Motor neuron (in vitro differentiated cells): ENCODE results near the gene CA10. TPM values are rescaled to one million over a fixed set of nuclear protein-coding genes. Genes with fewer than 3 reads are reported as not detected.
A peak's percentile ranks its signal among the peaks of the same experiment; 100 is the strongest.

ENCODE experiments used
- ATAC-seq, 8 experiments: fragments of 200-7000 bp; cut with Tn5 transposase; replicated peaks in 6 of 8; 2 replicates each; pipeline ENCODE4 v1.8.0; 2021; ENCODE audit warnings: mild to moderate bottlenecking in 8 of 8, moderate library complexity in 8 of 8
- H3K27ac ChIP-seq, 2 donors: fragments of 250-450 bp; sonication (Bioruptor Pico); 2 replicates each; pipeline ENCODE4 v1.9.0; 2021; ENCODE audit warnings: antibody characterized with exemption in 2 of 2, mild to moderate bottlenecking in 2 of 2, moderate library complexity in 1 of 2
- H3K4me1 ChIP-seq, 2 donors: fragments of 250-450 bp; sonication (Bioruptor Pico); replicated peaks in 1 of 2; 2 replicates each; pipeline ENCODE4 v1.6.1; 2021; ENCODE audit warnings: antibody characterized with exemption in 2 of 2, mild to moderate bottlenecking in 2 of 2, moderate library complexity in 1 of 2
- H3K4me3 ChIP-seq, 5 donors: fragments of 250-450 bp; sonication (Bioruptor Pico); 2 replicates each; pipeline ENCODE4 v1.9.0; 2021; ENCODE audit warnings: antibody characterized with exemption in 5 of 5, mild to moderate bottlenecking in 5 of 5, moderate library complexity in 4 of 5
- WGBS, 10 experiments: fragments of 450-650 bp; shearing (Covaris generic); methylation state at CpG; one replicate each; pipeline ENCODE4 v1.0.0; 2022; 5-methylcytosine and 5-hydroxymethylcytosine counted together
- in situ Hi-C, 9 experiments: fragments of 400-800 bp; cut with MboI; loops; one replicate each; pipeline ENCODE4 v1.15.0; 2021; ENCODE audit warnings: low sequenced_read_pairs in 9 of 9, low pct_unique_long_range_greater_than_20kb in 2 of 9; ENCODE audit not compliant: unreplicated experiment in 9 of 9
- total RNA-seq, 8 experiments: library from RNA; unstranded; fragments of 300-600 nt; gene quantifications; 2 replicates each; pipeline versions ENCODE4 v1.2.3 to v1.2.4, GENCODE V29; 2022

CA10 gene
- total RNA-seq, 8 experiments from 2014 or later: 0.21 to 14.4 (median 1.8) TPM

DNA sequence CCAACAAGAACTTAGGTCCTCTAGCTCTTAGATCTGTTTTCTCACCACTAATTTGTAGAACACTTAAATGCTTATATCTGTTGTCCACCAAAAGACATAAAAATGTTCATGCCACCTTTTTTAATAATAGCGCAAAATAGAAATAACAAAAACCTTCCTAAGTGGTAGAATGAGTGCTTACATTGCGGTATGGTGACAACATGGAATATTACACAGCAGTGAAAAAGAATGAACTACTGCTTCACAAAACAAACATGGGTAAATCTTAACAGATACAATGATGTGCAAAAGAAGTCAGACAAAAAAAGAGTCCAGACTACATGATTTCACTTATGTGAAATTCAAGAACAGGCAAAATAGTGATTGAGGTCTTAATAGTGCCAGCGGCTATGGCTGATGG is 351.1 kb downstream of the CA10 start:
- WGBS, 10 experiments: 0 to 98% (median 92%) methylated on average over 1 to 3 of the region's 3 CpGs; no CpG with 5 or more reads in 2 of the 10 experiments
- Histone ChIP-seq H3K4me3 (no peak overlapping the region), H3K27ac (no peak overlapping the region), H3K4me1 (no peaks in the 10 kb centered on the region)
- ATAC-seq: no peak
- in situ Hi-C loops: no loop called here

DNA sequence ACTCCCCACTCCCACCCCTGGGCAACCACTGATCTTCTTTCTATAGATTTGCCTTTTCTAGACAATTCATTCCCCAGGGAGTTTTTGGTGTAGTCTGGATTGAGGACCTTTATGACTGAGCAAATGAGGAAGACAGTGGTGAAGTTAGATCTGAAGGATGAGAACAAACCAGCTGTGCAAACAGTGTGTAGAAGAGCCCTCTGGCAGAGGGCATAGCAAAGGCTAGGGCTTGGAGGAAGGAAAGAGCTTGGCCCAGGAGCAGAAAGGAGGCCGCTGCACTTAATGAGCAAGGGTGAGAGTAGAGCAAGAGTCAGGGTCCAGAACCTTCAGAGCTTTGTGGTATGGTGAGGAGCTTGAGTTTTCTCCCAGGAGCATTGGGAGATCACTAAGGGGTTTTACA is 352.7 kb downstream of the CA10 start:
- Histone ChIP-seq H3K27ac (no peak overlapping the region), H3K4me1 (no peaks in the 10 kb centered on the region), H3K4me3 (no peak overlapping the region)
- 13 to 100% (median 83%) methylated on average over 1 of the region's 1 CpG; no CpG with 5 or more reads in 3 of the 10 experiments for WGBS, 10 experiments
- in situ Hi-C loops: no loop called here
- peak in 1 of 8 experiments; percentile 85 for ATAC-seq

DNA sequence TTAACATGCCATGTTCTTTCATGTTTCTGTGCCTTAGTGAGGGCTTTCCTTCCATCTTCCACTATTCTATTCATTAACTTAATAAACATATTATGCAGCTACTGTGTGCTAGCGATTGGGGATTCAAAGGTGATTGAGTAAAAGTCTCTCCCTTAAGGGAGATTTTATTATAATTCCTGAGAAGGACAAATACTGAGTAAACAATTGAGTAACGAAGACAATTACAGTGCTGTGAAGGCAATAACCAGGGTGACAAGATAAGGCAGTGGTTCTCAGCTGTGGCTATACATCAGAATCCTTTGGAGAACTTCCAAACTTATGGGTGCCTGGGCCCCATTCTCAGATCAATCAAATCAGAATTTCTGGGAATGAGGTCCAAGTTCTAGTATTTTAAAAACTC is 353.3 kb downstream of the CA10 start:
- Histone ChIP-seq H3K4me3 (no peak overlapping the region), H3K27ac (no peak overlapping the region), H3K4me1 (no peaks in the 10 kb centered on the region)
- WGBS, 10 experiments: 4 to 100% (median 63%) methylated on average over 1 to 2 of the region's 2 CpGs; no CpG with 5 or more reads in 1 of the 10 experiments
- in situ Hi-C loops: no loop called here
- ATAC-seq: no peak

DNA sequence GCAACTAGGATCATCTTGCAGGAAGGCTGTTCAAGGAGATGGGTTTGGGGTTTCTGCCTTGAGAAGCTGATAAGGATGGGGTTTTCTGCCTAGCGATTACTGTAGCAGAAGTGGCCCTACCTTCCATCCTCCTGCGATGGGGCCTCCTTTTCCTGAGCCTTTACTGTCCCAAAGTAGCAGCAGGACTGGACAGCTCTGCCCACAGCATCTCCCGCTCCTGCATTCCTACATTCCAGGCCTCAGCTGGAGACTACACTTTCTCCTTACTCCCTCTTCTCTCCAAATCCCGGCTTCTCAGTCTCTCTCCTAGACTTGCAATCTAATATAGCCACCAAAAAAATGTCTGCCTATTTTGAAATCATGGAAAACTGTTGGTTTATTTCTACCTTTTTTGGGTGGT is 355.4 kb downstream of the CA10 start:
- Histone ChIP-seq H3K4me3 (no peak overlapping the region), H3K4me1 (no peaks in the 10 kb centered on the region), H3K27ac (no peak overlapping the region)
- ATAC-seq: no peak
- WGBS, 10 experiments: 0 to 94% (median 50%) methylated on average over 1 to 3 of the region's 4 CpGs; no CpG with 5 or more reads in 1 of the 10 experiments
- in situ Hi-C loops: no loop called here

DNA sequence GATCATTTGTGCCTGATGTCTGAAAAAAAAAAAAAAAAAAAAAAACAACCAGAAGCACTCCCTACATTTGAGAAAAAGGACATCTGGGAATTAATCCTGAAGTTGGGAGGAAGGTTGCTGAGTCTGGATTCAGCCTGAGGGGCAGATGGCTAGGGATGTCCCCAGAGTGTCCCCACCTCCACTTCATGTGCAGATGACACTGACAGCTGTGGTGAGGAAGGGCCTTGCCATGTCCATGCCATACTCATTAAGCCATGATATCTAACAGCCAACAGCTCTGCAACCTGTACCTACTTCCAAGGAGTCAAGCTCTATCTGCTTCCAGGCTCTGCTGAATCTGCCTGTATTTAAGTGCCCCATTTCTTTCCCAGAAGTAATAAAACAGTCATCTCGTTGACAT is 356.0 kb downstream of the CA10 start:
- in situ Hi-C loops: no loop called here

DNA sequence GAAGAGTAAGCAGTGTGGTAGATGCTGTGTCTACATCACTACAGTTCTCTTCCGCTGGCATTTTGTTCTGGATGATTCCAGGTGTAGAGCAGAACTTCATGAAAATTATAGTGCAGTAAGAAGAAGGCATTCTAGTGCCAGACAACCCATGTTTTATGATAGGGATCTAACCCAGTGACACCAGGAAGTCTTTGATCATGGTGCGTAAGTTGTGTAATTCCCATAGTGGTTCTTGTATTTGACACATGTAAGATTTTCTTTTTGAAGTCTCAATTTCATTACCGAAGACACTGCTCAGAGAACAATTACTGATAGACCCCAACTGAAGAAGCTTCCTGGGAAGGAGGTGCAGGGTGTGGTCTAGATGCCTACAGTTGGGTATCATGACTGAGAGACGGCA is 356.9 kb downstream of the CA10 start:
- no peak for ATAC-seq
- H3K4me1 ChIP-seq: no peaks in the 10 kb centered on the region
- no peak overlapping the region for H3K4me3 ChIP-seq
- 10 to 100% (median 90%) methylated on average over 1 to 4 of the region's 4 CpGs; no CpG with 5 or more reads in 1 of the 10 experiments for WGBS, 10 experiments
- in situ Hi-C loops: no loop called here
- H3K27ac ChIP-seq: no peak overlapping the region

More for the DNA sequence above, 356.0 kb downstream of the CA10 start:
- Histone ChIP-seq H3K4me3 (no peak overlapping the region), H3K4me1 (no peaks in the 10 kb centered on the region), H3K27ac (no peak overlapping the region)
- WGBS, 10 experiments: 0 to 86% (median 46%) methylated on average over 1 of the region's 1 CpG; no CpG with 5 or more reads in 4 of the 10 experiments
- peak in 1 of 8 experiments; percentile 24 for ATAC-seq

DNA sequence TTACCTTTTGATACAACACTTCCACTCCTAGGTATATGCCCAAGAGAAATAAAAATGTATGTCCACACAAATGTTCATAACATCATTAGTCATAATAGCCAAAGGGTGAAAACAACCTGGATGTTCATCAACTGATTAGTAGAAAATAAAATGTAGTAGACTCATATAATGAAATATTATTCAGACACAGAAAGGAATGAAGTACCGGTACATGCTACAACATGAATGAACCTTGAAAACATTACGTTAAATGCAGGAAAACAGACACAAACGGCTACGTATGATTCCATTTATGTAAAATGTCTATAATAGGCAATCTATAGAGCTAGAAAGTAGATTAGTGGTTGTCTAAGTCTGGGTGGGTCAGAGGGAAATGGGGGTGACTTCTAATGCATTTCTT is 358.5 kb downstream of the CA10 start:
- ATAC-seq: no peak
- WGBS, 10 experiments: 53 to 100% (median 90%) methylated on average over 1 to 4 of the region's 4 CpGs; no CpG with 5 or more reads in 1 of the 10 experiments
- Histone ChIP-seq H3K4me3 (no peak overlapping the region), H3K4me1 (no peaks in the 10 kb centered on the region), H3K27ac (no peak overlapping the region)
- in situ Hi-C loops: no loop called here

DNA sequence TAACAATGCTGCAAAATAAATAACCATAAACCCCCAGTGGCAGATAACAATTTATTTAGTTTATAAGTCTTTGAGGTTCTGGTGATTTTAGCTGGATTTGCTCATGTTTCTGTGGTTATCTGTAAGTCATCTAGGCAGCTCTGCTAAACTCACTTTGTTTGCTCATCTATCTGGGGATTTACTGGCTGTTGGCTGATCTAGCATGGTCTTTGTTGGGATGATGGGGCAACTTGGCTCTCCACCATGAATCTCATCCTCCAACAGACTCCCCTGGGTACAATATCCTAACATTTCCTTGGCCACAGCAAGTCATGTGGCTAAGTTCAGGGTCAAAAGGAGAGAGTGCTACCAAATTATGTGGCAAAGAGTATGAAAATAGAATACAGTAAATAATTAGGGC is 359.3 kb downstream of the CA10 start:
- in situ Hi-C loops: no loop called here
- Histone ChIP-seq H3K4me1 (no peaks in the 10 kb centered on the region), H3K27ac (no peak overlapping the region), H3K4me3 (no peak overlapping the region)
- ATAC-seq: no peak

DNA sequence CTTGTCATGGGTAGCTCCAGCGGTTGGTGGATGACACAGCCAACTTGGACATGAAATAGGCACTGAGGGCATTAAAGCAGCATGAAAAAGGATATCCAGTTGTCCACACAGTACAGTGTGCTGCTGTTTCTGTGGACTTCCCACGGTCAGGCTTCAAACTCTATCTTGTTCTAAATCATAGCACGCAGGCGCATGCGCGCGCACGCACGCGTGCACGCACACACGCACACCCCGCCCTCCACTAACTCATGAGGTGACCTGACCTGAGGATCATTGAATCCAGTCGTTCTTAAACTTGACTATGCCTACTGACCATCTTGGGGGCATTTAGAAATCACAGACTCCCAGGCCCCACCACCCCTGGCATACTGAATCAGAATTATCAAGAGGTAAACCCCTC is 361.4 kb downstream of the CA10 start:
- WGBS, 10 experiments: 37 to 97% (median 74%) methylated on average over 2 to 13 of the region's 14 CpGs; no CpG with 5 or more reads in 5 of the 10 experiments
- H3K4me3 ChIP-seq: no peak overlapping the region
- in situ Hi-C loops: no loop called here
- no peak for ATAC-seq
- no peak overlapping the region for H3K27ac ChIP-seq
- no peaks in the 10 kb centered on the region for H3K4me1 ChIP-seq

DNA sequence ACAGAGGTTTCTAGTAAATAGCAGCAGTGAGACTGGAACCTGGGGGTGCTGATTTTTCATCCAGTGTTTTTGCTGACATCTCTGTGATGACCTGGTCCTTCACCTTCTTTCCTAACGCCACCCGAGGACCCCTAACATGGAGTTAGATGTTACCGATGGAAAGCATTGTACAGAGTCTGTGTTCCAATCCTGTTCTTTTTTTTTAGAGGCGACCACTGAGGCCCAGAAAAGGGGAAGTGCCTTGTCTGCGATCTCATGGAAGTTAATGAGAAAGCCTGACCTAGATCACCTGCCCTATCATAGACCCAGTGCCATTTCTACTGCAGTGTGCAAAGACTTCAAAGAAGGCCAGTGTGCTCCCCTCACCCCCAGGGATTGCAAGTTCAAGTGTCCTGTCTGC is 362.5 kb downstream of the CA10 start:
- Histone ChIP-seq H3K27ac (no peak overlapping the region), H3K4me1 (no peaks in the 10 kb centered on the region), H3K4me3 (no peak overlapping the region)
- no peak for ATAC-seq
- WGBS, 10 experiments: 8 to 100% (median 70%) methylated on average over 2 to 4 of the region's 5 CpGs; no CpG with 5 or more reads in 4 of the 10 experiments
- in situ Hi-C loops: no loop called here

DNA sequence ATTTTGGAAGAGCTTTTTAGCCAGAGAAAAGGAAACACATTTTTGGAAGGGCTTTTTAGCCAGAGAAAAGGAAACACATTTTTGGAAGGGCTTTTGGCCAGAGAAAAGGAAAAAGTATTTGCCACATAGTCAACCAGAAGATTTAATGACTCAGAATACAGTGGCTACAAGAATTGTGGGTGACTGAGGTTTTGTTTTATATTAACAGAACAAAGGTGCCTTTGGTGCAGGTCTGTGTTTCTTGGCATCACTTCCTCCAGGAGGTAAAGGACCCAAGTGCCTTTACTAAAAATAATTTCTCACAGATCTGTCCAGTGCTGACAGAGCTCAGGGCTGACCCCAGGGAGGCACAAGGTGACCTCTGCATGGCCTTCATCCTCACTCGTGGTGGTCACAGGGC is 363.1 kb downstream of the CA10 start:
- Histone ChIP-seq H3K4me1 (no peaks in the 10 kb centered on the region), H3K27ac (no peak overlapping the region), H3K4me3 (no peak overlapping the region)
- in situ Hi-C loops: no loop called here
- 0 to 100% (median 56%) methylated on average over 1 of the region's 1 CpG; no CpG with 5 or more reads in 4 of the 10 experiments for WGBS, 10 experiments
- no peak for ATAC-seq

DNA sequence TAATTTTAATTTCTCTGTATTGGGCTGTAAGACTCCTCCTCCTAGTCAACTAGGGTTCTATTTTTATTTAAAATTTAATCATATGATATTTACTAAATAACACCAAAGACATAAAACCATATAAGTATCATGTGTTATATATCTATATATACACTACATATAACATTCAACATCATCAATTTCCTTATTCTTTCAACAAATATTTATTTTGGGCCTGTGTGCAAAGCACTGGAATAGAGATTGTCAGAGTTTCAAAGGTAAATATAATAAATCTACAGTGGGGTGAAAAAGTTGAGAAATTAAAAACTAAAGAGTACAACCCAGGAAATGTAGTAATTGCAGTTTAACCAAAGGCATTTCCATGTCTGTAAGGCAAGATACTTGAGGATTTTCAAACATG is 364.0 kb downstream of the CA10 start:
- in situ Hi-C loops: no loop called here
- no peak for ATAC-seq
- H3K4me1 ChIP-seq: no peaks in the 10 kb centered on the region

DNA sequence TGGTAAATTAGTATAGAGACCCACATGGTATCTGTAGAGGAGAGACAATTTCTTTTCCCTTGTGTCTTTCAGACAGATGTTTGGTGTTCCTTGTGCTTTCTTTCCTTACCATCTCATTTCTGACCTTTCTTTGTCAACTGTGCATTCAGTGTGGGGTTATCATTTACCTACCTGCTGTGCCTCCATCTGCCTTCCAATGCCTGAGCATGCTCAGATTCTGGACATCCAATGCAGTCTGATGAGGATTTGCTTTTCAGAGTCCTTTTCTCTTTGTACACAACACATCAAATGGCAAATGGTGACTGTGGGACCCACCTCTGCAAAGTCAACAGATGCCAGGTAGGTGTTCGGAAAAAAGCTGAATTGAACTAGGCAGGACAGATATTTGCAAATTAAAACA is 364.8 kb downstream of the CA10 start:
- Histone ChIP-seq H3K4me3 (no peak overlapping the region), H3K4me1 (no peaks in the 10 kb centered on the region), H3K27ac (no peak overlapping the region)
- in situ Hi-C loops: no loop called here
- no peak for ATAC-seq
- WGBS, 10 experiments: 0 to 100% (median 83%) methylated on average over 1 of the region's 1 CpG; no CpG with 5 or more reads in 3 of the 10 experiments

More for the DNA sequence above, 364.0 kb downstream of the CA10 start:
- H3K4me3 ChIP-seq: no peak overlapping the region
- H3K27ac ChIP-seq: no peak overlapping the region

DNA sequence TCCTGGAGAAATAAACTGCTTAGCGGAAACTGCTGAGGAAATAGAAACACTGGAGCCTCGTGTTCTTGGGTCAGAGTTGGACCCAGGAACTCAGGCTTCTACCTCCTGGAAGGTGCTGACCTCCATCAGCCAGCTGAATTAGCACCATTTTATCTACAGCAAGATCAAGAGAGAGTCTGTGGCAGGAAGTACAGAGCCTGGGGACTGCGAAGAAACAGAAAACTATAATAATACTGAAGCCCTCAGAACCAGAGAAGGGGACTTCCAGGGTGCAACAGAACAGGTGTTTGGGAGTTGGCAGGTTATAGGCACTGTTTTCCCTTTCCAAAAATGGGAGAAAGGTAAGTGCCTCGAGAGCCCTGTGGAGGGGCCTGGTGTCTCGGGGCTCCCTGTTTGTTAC is 379.7 kb downstream of the CA10 start:
- H3K4me3 ChIP-seq: no peak overlapping the region
- in situ Hi-C loops: no loop called here
- no peak for ATAC-seq
- no peaks in the 10 kb centered on the region for H3K4me1 ChIP-seq
- 20 to 100% (median 80%) methylated on average over 1 to 4 of the region's 5 CpGs; no CpG with 5 or more reads in 3 of the 10 experiments for WGBS, 10 experiments
- H3K27ac ChIP-seq: no peak overlapping the region
